Mesendoderm (in vitro differentiated cells): Measurements from ENCODE around the gene C12orf50.

Source experiments
- DNase-seq: peaks from one replicate; pipeline ENCODE4 v3.0.0; 2013
- H2AK5ac ChIP-seq: 2 replicates; pipeline ENCODE4 v1.6.1; 2013; ENCODE audit warnings: low read length, inconsistent platforms
- H2BK120ac ChIP-seq: 2 replicates; pipeline ENCODE4 v1.6.1; 2013; ENCODE audit warnings: low read depth, mild to moderate bottlenecking, low read length, moderate library complexity, mixed read lengths
- H2BK15ac ChIP-seq: replicated peaks from 2 replicates; pipeline ENCODE4 v1.6.1; 2013; ENCODE audit warnings: low read depth, mild to moderate bottlenecking, moderate library complexity
- H2BK5ac ChIP-seq: 2 replicates; pipeline ENCODE4 v1.6.1; 2013; ENCODE audit warnings: low read length, inconsistent platforms
- H3K18ac ChIP-seq: 2 replicates; pipeline ENCODE4 v1.6.1; 2013; ENCODE audit warnings: mild to moderate bottlenecking, low read length, mixed read lengths
- H3K23ac ChIP-seq: one replicate; pipeline ENCODE4 v1.6.1; 2013; ENCODE audit warnings: low read length
- H3K27ac ChIP-seq: 2 replicates; pipeline ENCODE4 v1.5.1; 2013; ENCODE audit warnings: low read depth, mild to moderate bottlenecking, inconsistent platforms, low read length, moderate library complexity
- H3K27me3 ChIP-seq: 2 replicates; pipeline ENCODE4 v1.6.1; 2013; ENCODE audit warnings: low read length, control low read depth, mild to moderate bottlenecking, inconsistent platforms; ENCODE audit not compliant: insufficient read depth, poor library complexity
- H3K36me3 ChIP-seq: 2 replicates; pipeline ENCODE4 v1.6.1; 2013; ENCODE audit warnings: low read length, inconsistent platforms; ENCODE audit not compliant: control insufficient read depth, insufficient read depth
- H3K4ac ChIP-seq: one replicate; pipeline ENCODE4 v1.6.1; 2013; ENCODE audit warnings: low read depth, mild to moderate bottlenecking, low read length, moderate library complexity
- H3K4me1 ChIP-seq: 2 replicates; pipeline ENCODE4 v1.6.1; 2013; ENCODE audit warnings: low read depth, low read length, inconsistent platforms; ENCODE audit not compliant: control insufficient read depth
- H3K4me2 ChIP-seq: 2 replicates; pipeline ENCODE4 v1.6.1; 2013; ENCODE audit warnings: low read length
- H3K4me3 ChIP-seq: 2 replicates; pipeline ENCODE4 v1.5.1; 2013; ENCODE audit warnings: mild to moderate bottlenecking, low read length
- H3K56ac ChIP-seq: one replicate; pipeline ENCODE4 v1.6.1; 2013; ENCODE audit warnings: low read length
- H3K79me1 ChIP-seq: 2 replicates; pipeline ENCODE4 v1.6.1; 2013; ENCODE audit warnings: low read length, inconsistent platforms
- H3K79me2 ChIP-seq: 2 replicates; pipeline ENCODE4 v1.6.1; 2013; ENCODE audit warnings: mild to moderate bottlenecking, low read length; ENCODE audit not compliant: control insufficient read depth, insufficient read depth
- H3K9ac ChIP-seq: 2 replicates; pipeline ENCODE4 v1.6.1; 2013; ENCODE audit warnings: low read length, inconsistent platforms
- H4K5ac ChIP-seq: one replicate; pipeline ENCODE4 v1.6.1; 2013; ENCODE audit warnings: low read length
- H4K8ac ChIP-seq: one replicate; pipeline ENCODE4 v1.6.1; 2013; ENCODE audit warnings: low read depth, mild to moderate bottlenecking, control low read depth, low read length, moderate library complexity
- WGBS: extraction: QIAGEN DNeasy Blood & Tissue Kit; methylation state at CpG from one replicate; pipeline ENCODE4 v1.1.7; 2013; ENCODE audit warnings: low lambda C conversion rate, missing lambda C conversion rate; ENCODE audit not compliant: insufficient coverage; ENCODE audit errors: extremely low coverage; 5-methylcytosine and 5-hydroxymethylcytosine counted together

Gene C12orf50

GRCh38 chr12:87943762-87944161 is 85.4 kb downstream of the C12orf50 start:
- H2AK5ac ChIP-seq = no peak overlapping the region
- no peak overlapping the region for H2BK15ac ChIP-seq
- H3K56ac ChIP-seq = no peak overlapping the region
- no peak overlapping the region for H4K5ac ChIP-seq
- DNase-seq = no peak
- H3K36me3 ChIP-seq = no peaks in the 10 kb centered on the region
- no peak overlapping the region for H2BK5ac ChIP-seq
- no peaks in the 10 kb centered on the region for H3K27me3 ChIP-seq
- no peak overlapping the region for H3K18ac ChIP-seq
- H3K9ac ChIP-seq = no peak overlapping the region
- H4K8ac ChIP-seq = no peak overlapping the region
- no peak overlapping the region for H3K4me3 ChIP-seq
- no peak overlapping the region for H3K23ac ChIP-seq
- H3K4me2 ChIP-seq = no peak overlapping the region
- no peak overlapping the region for H3K27ac ChIP-seq
- no peak overlapping the region for H2BK120ac ChIP-seq
- no peaks in the 10 kb centered on the region for H3K79me1 ChIP-seq
- no CpG with 5 or more reads among the region's 3 CpGs for WGBS
- no peaks in the 10 kb centered on the region for H3K4me1 ChIP-seq
- H3K79me2 ChIP-seq = no peaks in the 10 kb centered on the region
- no peak overlapping the region for H3K4ac ChIP-seq

- H2BK120ac ChIP-seq = no peak overlapping the region
- no peaks in the 10 kb centered on the region for H3K4me1 ChIP-seq
- WGBS = no CpG with 5 or more reads among the region's 1 CpG
- no peak overlapping the region for H3K18ac ChIP-seq
- no peak overlapping the region for H3K56ac ChIP-seq
- no peaks in the 10 kb centered on the region for H3K27me3 ChIP-seq
- no peak overlapping the region for H3K9ac ChIP-seq
- H4K8ac ChIP-seq = no peak overlapping the region
- H3K79me2 ChIP-seq = no peaks in the 10 kb centered on the region
- H2BK5ac ChIP-seq = no peak overlapping the region
- no peaks in the 10 kb centered on the region for H3K36me3 ChIP-seq
- no peak overlapping the region for H2BK15ac ChIP-seq
- no peak overlapping the region for H3K4me3 ChIP-seq
- no peak overlapping the region for H2AK5ac ChIP-seq
- no peaks in the 10 kb centered on the region for H3K79me1 ChIP-seq
- H3K4ac ChIP-seq = no peak overlapping the region
- DNase-seq = no peak
- no peak overlapping the region for H3K4me2 ChIP-seq
- H4K5ac ChIP-seq = no peak overlapping the region
- H3K23ac ChIP-seq = no peak overlapping the region
- no peak overlapping the region for H3K27ac ChIP-seq
Observed at GRCh38 chr12:87943023-87943422, 86.2 kb downstream of the C12orf50 start.

GRCh38 chr12:87939182-87939581 is 90.0 kb downstream of the C12orf50 start:
- no peak for DNase-seq
- Histone ChIP-seq H3K56ac (no peak overlapping the region), H3K79me1 (no peaks in the 10 kb centered on the region), H3K4me1 (no peaks in the 10 kb centered on the region), H3K23ac (no peak overlapping the region), H3K4ac (no peak overlapping the region), H3K4me2 (no peak overlapping the region), H4K8ac (no peak overlapping the region), H2BK120ac (no peak overlapping the region), H4K5ac (no peak overlapping the region), H3K79me2 (no peaks in the 10 kb centered on the region), H3K9ac (no peak overlapping the region), H3K27ac (no peak overlapping the region), H3K18ac (no peak overlapping the region), H3K27me3 (no peaks in the 10 kb centered on the region), H3K4me3 (no peak overlapping the region), H2BK15ac (no peak overlapping the region), H3K36me3 (no peaks in the 10 kb centered on the region), H2BK5ac (no peak overlapping the region), H2AK5ac (no peak overlapping the region)

- no peak for DNase-seq
Observed at GRCh38 chr12:87935216-87935615, 94.0 kb downstream of the C12orf50 start.

GRCh38 chr12:87933991-87934390 is 95.2 kb downstream of the C12orf50 start:
- no peak overlapping the region for H3K9ac ChIP-seq
- H3K4me2 ChIP-seq = no peak overlapping the region
- no peak overlapping the region for H3K56ac ChIP-seq
- H3K79me1 ChIP-seq = no peaks in the 10 kb centered on the region
- no peak overlapping the region for H4K5ac ChIP-seq
- no peak overlapping the region for H2BK120ac ChIP-seq
- no peak overlapping the region for H3K23ac ChIP-seq
- H3K27me3 ChIP-seq = no peaks in the 10 kb centered on the region
- no peak overlapping the region for H4K8ac ChIP-seq
- H3K79me2 ChIP-seq = no peaks in the 10 kb centered on the region
- H3K18ac ChIP-seq = no peak overlapping the region
- H3K4ac ChIP-seq = no peak overlapping the region
- no peak overlapping the region for H3K4me3 ChIP-seq
- no peak overlapping the region for H2AK5ac ChIP-seq
- H3K36me3 ChIP-seq = no peaks in the 10 kb centered on the region
- DNase-seq = no peak
- H3K4me1 ChIP-seq = no peaks in the 10 kb centered on the region
- H2BK15ac ChIP-seq = no peak overlapping the region
- H3K27ac ChIP-seq = no peak overlapping the region
- no peak overlapping the region for H2BK5ac ChIP-seq

More at GRCh38 chr12:87935216-87935615, 94.0 kb downstream of the C12orf50 start:
- no peak overlapping the region for H4K5ac ChIP-seq
- no peaks in the 10 kb centered on the region for H3K36me3 ChIP-seq
- no peak overlapping the region for H3K4me2 ChIP-seq
- no peaks in the 10 kb centered on the region for H3K4me1 ChIP-seq
- H2BK5ac ChIP-seq = no peak overlapping the region
- no peak overlapping the region for H3K9ac ChIP-seq
- H3K79me2 ChIP-seq = no peaks in the 10 kb centered on the region
- H3K56ac ChIP-seq = no peak overlapping the region
- H2BK15ac ChIP-seq = no peak overlapping the region
- no peak overlapping the region for H3K18ac ChIP-seq
- no peaks in the 10 kb centered on the region for H3K79me1 ChIP-seq
- H2BK120ac ChIP-seq = no peak overlapping the region
- H3K4me3 ChIP-seq = no peak overlapping the region
- H3K27ac ChIP-seq = no peak overlapping the region
- no peak overlapping the region for H2AK5ac ChIP-seq
- H3K4ac ChIP-seq = no peak overlapping the region
- no peak overlapping the region for H3K23ac ChIP-seq
- H3K27me3 ChIP-seq = no peaks in the 10 kb centered on the region
- H4K8ac ChIP-seq = no peak overlapping the region

GRCh38 chr12:87931812-87932211 is 97.4 kb downstream of the C12orf50 start:
- Histone ChIP-seq H3K56ac (no peak overlapping the region), H4K8ac (no peak overlapping the region), H2AK5ac (no peak overlapping the region), H3K9ac (no peak overlapping the region), H3K23ac (no peak overlapping the region), H4K5ac (no peak overlapping the region), H3K4me1 (no peaks in the 10 kb centered on the region), H2BK15ac (no peak overlapping the region), H2BK120ac (no peak overlapping the region), H3K4ac (no peak overlapping the region), H3K79me2 (no peaks in the 10 kb centered on the region), H3K18ac (no peak overlapping the region), H3K4me2 (no peak overlapping the region), H3K79me1 (no peaks in the 10 kb centered on the region), H2BK5ac (no peak overlapping the region), H3K36me3 (no peaks in the 10 kb centered on the region), H3K27ac (no peak overlapping the region), H3K27me3 (no peaks in the 10 kb centered on the region), H3K4me3 (no peak overlapping the region)
- WGBS = no CpG with 5 or more reads among the region's 3 CpGs
- no peak for DNase-seq
